Regular cardiac myocyte (primary cell): Measurements from ENCODE around the gene FUBP3. TPM values are rescaled to one million over a fixed set of nuclear protein-coding genes. Genes with fewer than 3 reads are reported as not detected.

Experiments used
- total RNA-seq: library from RNA; depleted of rRNA; stranded (reverse); fragments of >200 nt; gene quantifications from 2 replicates; pipeline ENCODE4 v1.2.3, GENCODE V29; 2014

FUBP3 gene
- total RNA-seq, result 32.7 and 40.8 TPM in 2 replicates

GRCh38 chr9:130578865-130579737 lies at the start of gene FUBP3:
TSS of gene FUBP3 (plus strand) at chr9:130579577. CDS start at chr9:130579681, 104 bp downstream.

GRCh38 chr9:130664251-130665028 lies 85.1 kb downstream of the FUBP3 start, which contains the start of gene PRDM12:
TSS of gene PRDM12 (plus strand) at chr9:130664594. CDS start at chr9:130664654, 60 bp downstream.

Other genes with a start within 250 kb of the FUBP3 start
- gene ASS1, start 134.6 kb upstream of the FUBP3 start, total RNA-seq, result 19.4 and 93.9 TPM in 2 replicates
- not detected in 2 replicates for gene PRDM12, start 85.0 kb downstream of the FUBP3 start, total RNA-seq
- 32.1 and 78.4 TPM in 2 replicates for gene EXOSC2, start 114.2 kb downstream of the FUBP3 start, total RNA-seq